Activated CD8-positive, alpha-beta T cell treated with anti-CD3 and anti-CD28 coated beads, Interleukin-2, amount 10 ng/mL, durations not matched to agents 7 days and 5 days (primary cell): ENCODE data around the gene C1orf74. TPM values are rescaled to one million over a fixed set of nuclear protein-coding genes. Genes with fewer than 3 reads are reported as not detected.
A peak's percentile ranks its signal among the peaks of the same experiment; 100 is the strongest.
"Not testable (repeated sequence)": the region's sequence is repeated elsewhere in the genome, so short reads cannot be mapped to it uniquely, and the experiment has no call there.

ENCODE experiments used
- ATAC-seq: fragments of 150-1000 bp; cut with Tn5 transposase; one replicate; pipeline ENCODE4 v1.10.0; 2021; ENCODE audit warnings: moderate library complexity
- CTCF ChIA-PET: fragments of 350-600 bp; sonication (Branson Sonifier 250); formaldehyde crosslinking; loops from one replicate; lab custom pipeline; 2021; ENCODE audit warnings: antibody characterized with exemption; lab: Charles Lee
- POLR2A ChIA-PET: fragments of 350-600 bp; sonication (Branson Sonifier 250); formaldehyde crosslinking; loops from one replicate; lab custom pipeline; 2021; ENCODE audit warnings: antibody characterized with exemption; lab: Charles Lee
- DNase-seq: peaks from one replicate; pipeline ENCODE4 v3.0.0-alpha.2; 2020
- H3K27ac Mint-ChIP-seq: one replicate; pipeline ENCODE4 v1.8.0; 2021; ENCODE audit warnings: mild to moderate bottlenecking, mixed read lengths
- H3K27me3 Mint-ChIP-seq: one replicate; pipeline ENCODE4 v1.8.0; 2021; ENCODE audit warnings: low read depth, mixed read lengths
- H3K36me3 Mint-ChIP-seq: one replicate; pipeline ENCODE4 v1.8.0; 2021; ENCODE audit warnings: low read depth, mixed read lengths
- H3K4me1 Mint-ChIP-seq: one replicate; pipeline ENCODE4 v1.8.0; 2021; ENCODE audit warnings: low read depth, mixed read lengths
- H3K4me3 Mint-ChIP-seq: one replicate; pipeline ENCODE4 v1.8.0; 2021; ENCODE audit warnings: mild to moderate bottlenecking, mixed read lengths
- H3K9me3 Mint-ChIP-seq: one replicate; pipeline ENCODE4 v1.8.0; 2022; ENCODE audit warnings: mixed read lengths; ENCODE audit not compliant: insufficient read depth
- total RNA-seq, 2 experiments: library from RNA; stranded (reverse); gene quantifications; one replicate each; pipeline ENCODE4 v1.2.3, GENCODE V29; 2021

C1orf74 gene
- total RNA-seq, 2 experiments from 2014 or later: 2.5 to 2.6 TPM

DNA sequence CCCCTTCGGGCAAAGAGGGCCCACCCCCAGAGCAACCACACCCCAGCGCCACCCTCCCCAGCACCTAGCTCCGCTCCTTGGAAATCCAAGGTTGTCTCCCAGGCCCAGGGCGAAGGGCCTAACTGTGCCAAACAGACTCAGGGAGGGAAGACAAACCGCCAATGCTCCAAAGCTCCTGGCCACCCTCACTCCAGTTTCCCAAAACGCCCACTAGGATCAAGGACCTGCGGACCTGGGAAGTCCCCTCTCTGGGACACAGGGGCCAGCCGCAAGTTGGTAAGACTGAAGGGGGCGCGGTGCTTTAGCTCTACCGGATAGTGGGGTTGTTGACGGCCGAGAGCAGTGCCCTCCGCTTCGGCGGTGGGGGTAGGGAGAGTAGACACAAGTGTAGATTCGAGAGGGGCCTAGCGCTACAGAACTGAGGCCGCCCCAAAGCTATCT lies 21.0 kb upstream of the C1orf74 start:
- POLR2A ChIA-PET: no interaction called here
- no peak overlapping the region for H3K27ac Mint-ChIP-seq
- H3K4me1 Mint-ChIP-seq: peaks cover 11% of the 10 kb centered on the region
- DNase-seq (no peak), ATAC-seq (no peak)
- H3K36me3 Mint-ChIP-seq: no peaks in the 10 kb centered on the region
- H3K27me3 Mint-ChIP-seq: peaks cover 17% of the 10 kb centered on the region
- H3K9me3 Mint-ChIP-seq: no peaks in the 10 kb centered on the region
- peak overlapping the region; percentile 77 for H3K4me3 Mint-ChIP-seq
- CTCF ChIA-PET: interaction anchor here (1.1 to 6.4 kb wide), 3 partner anchors 10 to 37 kb away, joined by 3 to 61 read pairs (median 4); no protein-coding TSS in a partner anchor

DNA sequence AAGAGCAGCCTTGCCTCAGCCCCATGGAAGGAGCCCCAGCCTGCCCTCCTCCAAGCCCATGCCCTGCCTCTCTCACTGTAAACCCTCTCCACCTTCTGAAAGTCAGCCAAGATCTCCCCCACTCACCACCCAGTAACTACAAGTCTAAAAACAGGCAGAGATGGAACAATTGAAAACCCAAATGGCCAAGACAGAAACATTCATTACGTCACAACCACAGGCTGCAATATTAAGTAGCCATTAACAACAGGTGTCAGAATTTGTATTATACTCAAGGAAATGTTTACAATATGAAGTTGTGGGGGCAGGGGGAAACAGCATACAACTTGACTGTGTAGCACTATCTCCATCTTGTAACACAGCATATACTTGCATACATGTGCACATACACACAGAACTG lies 19.2 kb upstream of the C1orf74 start:
- Mint-ChIP-seq H3K9me3 (no peaks in the 10 kb centered on the region), H3K4me1 (peaks cover 11% of the 10 kb centered on the region), H3K27ac (no peak overlapping the region), H3K27me3 (peaks cover 17% of the 10 kb centered on the region), H3K4me3 (no peak overlapping the region), H3K36me3 (no peaks in the 10 kb centered on the region)
- ChIA-PET CTCF (no interaction called here), POLR2A (no interaction called here)
- DNase-seq (no peak), ATAC-seq (no peak)

DNA sequence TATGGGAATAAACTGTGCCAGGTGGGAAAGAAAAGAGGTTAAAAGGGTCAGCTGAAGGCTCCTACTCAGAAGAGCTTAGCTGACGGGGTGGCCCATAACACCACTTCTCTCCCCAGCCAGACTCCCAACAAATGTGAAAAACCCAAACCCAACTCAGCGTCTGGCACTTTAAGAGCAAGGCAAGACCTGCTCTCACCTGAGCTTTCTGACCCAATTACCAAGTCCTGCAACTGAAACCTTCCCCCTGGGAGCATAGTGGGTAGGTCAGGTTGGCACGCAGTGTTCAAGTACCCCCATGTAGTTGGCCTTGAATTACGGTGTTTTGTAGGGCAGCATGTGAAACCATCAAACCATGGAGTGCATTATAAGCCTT lies 18.4 kb upstream of the C1orf74 start:
- Mint-ChIP-seq H3K36me3 (no peaks in the 10 kb centered on the region), H3K4me1 (peaks cover 11% of the 10 kb centered on the region), H3K9me3 (no peaks in the 10 kb centered on the region), H3K27me3 (peaks cover 17% of the 10 kb centered on the region), H3K4me3 (no peak overlapping the region), H3K27ac (no peak overlapping the region)
- DNase-seq (no peak), ATAC-seq (no peak)
- ChIA-PET POLR2A (no interaction called here), CTCF (interaction anchor here (0.8 kb wide), 1 partner anchor 21 kb away, joined by 3 read pairs; no protein-coding TSS in a partner anchor)

DNA sequence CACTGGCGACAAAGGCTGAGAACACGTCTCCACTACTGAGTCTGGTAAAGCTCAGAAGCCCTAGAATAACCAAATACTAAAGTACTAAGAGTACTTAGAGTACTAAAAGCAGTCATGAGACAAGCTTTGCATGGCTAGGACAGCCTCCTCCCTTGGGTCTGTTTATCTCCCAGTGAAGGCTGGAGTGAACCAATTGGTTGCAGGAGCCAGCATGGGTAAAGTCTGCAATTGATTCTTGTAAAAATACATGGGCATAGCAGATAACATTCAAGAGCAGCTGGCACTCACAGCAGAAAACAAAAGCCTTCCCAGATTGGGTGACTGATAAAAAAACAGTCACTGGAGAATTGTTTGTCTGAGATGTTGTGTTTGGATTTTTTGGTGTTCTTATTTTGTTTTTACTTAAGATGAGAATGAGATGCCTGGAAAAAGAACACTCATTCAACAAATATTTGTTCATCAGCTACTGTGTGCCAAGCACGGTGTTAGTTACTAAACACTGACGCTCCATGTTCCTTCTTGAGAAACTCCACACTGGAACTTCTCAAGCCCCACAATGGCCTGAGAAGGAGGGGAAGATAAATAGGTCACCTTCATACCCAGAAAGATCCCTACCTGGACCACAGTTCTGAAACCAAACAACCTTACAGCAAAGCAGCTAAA lies 17.9 kb upstream of the C1orf74 start:
- DNase-seq: no peak
- no peaks in the 10 kb centered on the region for H3K36me3 Mint-ChIP-seq
- CTCF ChIA-PET: interaction anchor here (0.8 to 3.5 kb wide), 3 partner anchors 21 to 25 kb away, joined by 3 to 15 read pairs (median 3); partner anchors contain the start of gene UTP25
- no peaks in the 10 kb centered on the region for H3K9me3 Mint-ChIP-seq
- H3K4me1 Mint-ChIP-seq: peaks cover 11% of the 10 kb centered on the region
- POLR2A ChIA-PET: interaction anchor here (0.9 kb wide), 1 partner anchor 19 kb away, joined by 3 read pairs; no protein-coding TSS in a partner anchor
- H3K27me3 Mint-ChIP-seq: peaks cover 17% of the 10 kb centered on the region
- H3K27ac Mint-ChIP-seq: no peak overlapping the region
- H3K4me3 Mint-ChIP-seq: no peak overlapping the region
- ATAC-seq: no peak

DNA sequence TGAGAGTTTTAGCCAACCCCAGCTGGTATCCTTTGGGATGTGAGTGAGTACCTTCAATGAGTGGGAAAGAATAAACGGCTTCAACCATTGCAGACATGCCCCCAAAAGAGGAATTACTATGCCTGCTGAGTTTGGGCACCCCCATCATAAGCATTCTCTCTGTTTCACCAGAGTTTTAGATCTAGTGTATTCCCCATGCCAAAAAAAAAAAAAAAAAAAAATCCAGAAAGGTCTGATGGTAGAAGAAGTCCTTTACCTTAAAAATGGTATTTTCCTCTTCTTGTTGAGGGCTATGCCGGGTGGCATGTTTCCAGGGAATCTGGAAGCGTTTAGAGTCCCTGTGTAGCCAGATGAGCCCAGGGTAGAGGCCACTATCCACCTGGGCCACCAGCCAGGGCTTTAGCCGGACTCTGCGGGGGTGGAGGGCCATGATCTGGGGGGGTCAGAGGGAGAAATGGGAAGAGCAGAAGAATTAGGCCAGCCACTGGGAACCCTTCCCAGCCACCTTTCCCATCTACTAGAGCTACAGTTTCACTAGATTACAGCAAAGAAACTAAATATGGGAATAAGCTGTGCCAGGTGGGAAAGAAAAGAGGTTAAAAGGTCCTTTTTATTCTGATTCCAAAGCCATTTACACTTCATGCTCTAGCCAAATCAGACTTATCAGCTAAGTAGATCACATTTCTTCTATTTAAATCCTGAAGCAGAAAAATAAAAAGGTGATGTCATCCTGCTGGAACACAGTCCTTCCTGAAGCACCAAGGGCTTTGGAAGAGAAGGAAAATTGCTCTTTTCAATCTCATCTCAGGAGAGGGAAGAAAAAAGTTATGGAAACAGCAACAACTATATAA lies 16.9 kb upstream of the C1orf74 start:
- POLR2A ChIA-PET: interaction anchor here (0.7 to 0.9 kb wide), 2 partner anchors 18 to 20 kb away, joined by 3 read pairs; no protein-coding TSS in a partner anchor
- Mint-ChIP-seq H3K4me1 (peaks cover 9% of the 10 kb centered on the region), H3K36me3 (no peaks in the 10 kb centered on the region), H3K27me3 (peaks cover 17% of the 10 kb centered on the region), H3K27ac (no peak overlapping the region), H3K4me3 (no peak overlapping the region), H3K9me3 (no peaks in the 10 kb centered on the region)
- ATAC-seq: no peak
- CTCF ChIA-PET: interaction anchor here (1.1 to 3.5 kb wide), 2 partner anchors 22 to 26 kb away, joined by 3 to 15 read pairs; partner anchors contain the start of gene UTP25
- DNase-seq: no peak

DNA sequence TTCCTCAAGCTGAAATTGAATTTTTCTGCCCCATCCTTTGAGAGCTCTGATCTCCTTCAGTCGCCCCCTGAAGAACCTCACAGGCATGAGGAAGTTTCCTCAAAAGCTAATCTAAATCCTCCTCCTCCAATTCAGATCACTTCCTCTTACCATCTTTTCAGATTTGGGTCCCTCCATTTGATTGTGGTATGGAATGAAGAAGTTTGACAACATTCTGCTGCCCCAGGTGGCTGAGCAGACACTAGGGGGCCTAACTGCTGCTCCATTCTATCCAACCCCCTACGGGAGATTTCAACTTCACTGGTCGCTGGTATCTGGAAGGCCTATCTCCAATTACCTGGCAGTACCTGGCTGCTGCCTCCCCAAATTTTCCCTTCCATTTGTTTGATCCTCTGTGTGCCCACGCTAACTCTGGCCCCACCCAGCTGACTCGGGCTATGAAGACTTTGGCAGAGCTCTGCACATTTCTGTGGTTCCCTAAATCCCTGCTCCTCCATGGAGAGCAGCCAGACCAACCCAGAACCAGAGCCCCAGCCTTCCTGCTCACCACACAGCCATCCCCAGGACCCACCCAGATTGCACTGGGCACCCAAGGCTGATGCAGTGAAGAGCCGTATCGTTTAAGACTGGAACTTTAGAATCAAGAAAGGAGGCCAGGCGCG lies 13.8 kb upstream of the C1orf74 start:
- H3K27me3 Mint-ChIP-seq: peaks cover 5% of the 10 kb centered on the region
- H3K36me3 Mint-ChIP-seq: no peaks in the 10 kb centered on the region
- no peak for DNase-seq
- peaks cover 2% of the 10 kb centered on the region for H3K9me3 Mint-ChIP-seq
- POLR2A ChIA-PET: interaction anchor here (1.4 kb wide), 1 partner anchor 21 kb away, joined by 3 read pairs; no protein-coding TSS in a partner anchor
- CTCF ChIA-PET: interaction anchor here (1.0 kb wide), 2 partner anchors 25 to 50 kb away, joined by 4 to 8 read pairs; no protein-coding TSS in a partner anchor
- no peak overlapping the region for H3K4me3 Mint-ChIP-seq
- no peak for ATAC-seq
- H3K4me1 Mint-ChIP-seq: no peaks in the 10 kb centered on the region
- no peak overlapping the region for H3K27ac Mint-ChIP-seq

DNA sequence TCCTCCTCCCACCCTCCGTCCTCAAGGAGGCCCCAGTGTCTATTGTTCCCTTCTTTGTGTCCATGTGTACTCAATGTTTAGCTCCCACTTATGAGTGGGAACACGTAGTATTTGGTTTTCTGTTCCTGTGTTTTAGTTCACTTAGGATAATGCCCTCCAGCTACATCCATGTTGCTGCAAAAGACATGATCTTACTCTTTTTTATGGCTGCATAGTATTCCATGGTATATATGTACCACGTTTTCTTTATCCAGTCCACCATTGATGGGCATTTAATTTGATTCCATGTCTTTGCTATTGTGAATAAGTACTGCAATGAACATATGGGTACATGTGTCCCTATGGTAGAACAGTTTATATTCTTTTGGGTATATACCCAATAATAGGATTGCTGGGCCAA lies 9.4 kb upstream of the C1orf74 start:
- H3K9me3 Mint-ChIP-seq, H3K27me3 Mint-ChIP-seq, POLR2A ChIA-PET, DNase-seq, ATAC-seq, H3K4me3 Mint-ChIP-seq, H3K27ac Mint-ChIP-seq, H3K4me1 Mint-ChIP-seq, H3K36me3 Mint-ChIP-seq: not testable (repeated sequence)
- CTCF ChIA-PET: interaction anchor here (1.6 to 2.9 kb wide), 2 partner anchors 29 to 45 kb away, joined by 5 to 15 read pairs; no protein-coding TSS in a partner anchor

DNA sequence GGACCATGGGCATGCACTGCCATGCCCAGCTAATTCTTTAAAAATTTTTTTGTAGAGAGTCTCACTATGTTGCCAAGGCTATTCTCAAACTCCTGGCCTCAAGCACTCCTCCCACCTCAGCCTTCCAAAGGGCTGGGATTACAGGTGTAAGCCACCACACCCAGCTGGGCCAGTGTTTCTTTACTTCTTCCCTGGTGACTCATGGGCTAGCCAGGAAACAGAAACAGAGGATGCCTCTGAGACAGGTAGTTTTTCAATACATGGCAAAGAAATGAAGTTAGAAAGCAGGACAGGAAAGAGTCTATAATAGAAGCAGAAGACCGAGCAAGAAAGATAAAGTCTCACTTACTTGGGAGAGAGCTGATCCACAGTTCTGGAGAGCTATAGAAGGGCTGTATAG lies 7.6 kb upstream of the C1orf74 start:
- Mint-ChIP-seq H3K4me3 (no peak overlapping the region), H3K9me3 (peaks cover 3% of the 10 kb centered on the region), H3K36me3 (no peaks in the 10 kb centered on the region), H3K27me3 (peaks cover 2% of the 10 kb centered on the region), H3K27ac (no peak overlapping the region), H3K4me1 (peaks cover 10% of the 10 kb centered on the region)
- ChIA-PET POLR2A (interaction anchor here (1.1 kb wide), 1 partner anchor 17 kb away, joined by 4 read pairs; no protein-coding TSS in a partner anchor), CTCF (interaction anchor here (1.6 to 2.9 kb wide), 2 partner anchors 31 to 43 kb away, joined by 5 to 15 read pairs; no protein-coding TSS in a partner anchor)
- DNase-seq (no peak), ATAC-seq (no peak)

DNA sequence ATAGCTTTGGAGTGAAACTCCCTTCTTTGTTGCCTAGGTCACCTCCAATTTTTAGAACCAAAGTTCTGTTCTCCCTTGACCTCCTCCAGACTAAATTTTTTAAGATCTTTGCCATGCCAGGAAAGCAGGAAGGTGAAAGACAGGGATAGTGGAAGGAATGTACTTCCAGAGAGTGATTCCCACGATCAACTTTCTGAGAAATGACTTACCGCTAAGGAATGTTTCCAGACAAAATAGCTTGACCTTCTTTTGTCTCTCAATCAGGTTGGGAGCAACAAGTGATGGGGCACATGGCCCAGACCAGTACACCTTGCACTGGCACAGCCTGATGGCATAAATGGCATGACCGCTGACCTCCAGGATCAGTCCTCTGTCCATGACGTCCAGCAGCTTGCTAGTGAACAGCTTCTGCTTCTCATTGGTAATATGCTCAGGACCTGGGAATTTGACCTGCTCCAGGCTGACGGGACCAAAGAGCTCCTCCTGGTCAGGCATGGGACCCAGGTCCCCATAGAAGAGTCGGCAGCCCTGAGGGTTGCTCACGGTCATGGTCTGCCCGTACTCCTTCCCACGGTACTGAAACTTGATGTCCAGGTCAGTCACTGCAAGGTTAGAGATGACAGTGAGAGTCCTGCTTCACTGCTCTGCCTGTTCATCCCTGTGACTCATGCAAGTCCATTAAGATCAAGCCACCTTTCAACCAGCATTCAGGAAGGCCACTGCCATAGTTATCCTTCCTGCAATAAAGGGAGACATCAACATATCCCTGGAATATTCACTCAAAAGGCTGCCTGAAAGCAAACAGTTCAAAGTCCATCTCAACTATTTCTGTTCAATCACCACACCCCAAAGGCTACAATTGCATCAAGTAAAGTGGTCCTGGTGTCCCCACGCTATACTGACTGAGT lies 6.2 kb upstream of the C1orf74 start:
- ChIA-PET CTCF (interaction anchor here (1.0 to 2.9 kb wide), 2 partner anchors 33 kb away, joined by 5 to 15 read pairs; no protein-coding TSS in a partner anchor), POLR2A (no interaction called here)
- Mint-ChIP-seq H3K4me3 (no peak overlapping the region), H3K9me3 (peaks cover 3% of the 10 kb centered on the region), H3K4me1 (peaks cover 13% of the 10 kb centered on the region), H3K36me3 (no peaks in the 10 kb centered on the region), H3K27ac (no peak overlapping the region), H3K27me3 (peaks cover 2% of the 10 kb centered on the region)
- DNase-seq (no peak), ATAC-seq (no peak)

DNA sequence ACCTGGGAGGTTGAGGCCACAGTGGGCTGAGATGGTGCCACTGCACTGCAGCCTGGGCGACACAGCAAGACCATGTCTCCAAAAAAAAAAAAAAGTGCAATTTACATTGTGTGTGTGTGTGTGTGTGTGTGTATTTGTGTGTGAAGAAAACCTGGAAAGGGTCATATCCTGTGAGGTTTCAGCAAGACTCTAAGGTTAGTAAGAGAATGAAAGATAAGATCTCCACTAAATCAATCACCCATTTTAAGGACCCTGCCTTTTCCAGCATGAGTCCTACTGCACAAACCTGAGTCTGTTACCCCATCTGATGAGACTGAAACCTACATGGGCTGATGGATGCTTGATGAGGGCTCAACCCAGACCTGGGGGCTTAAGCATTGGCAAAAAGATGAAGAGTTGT lies 4.9 kb upstream of the C1orf74 start:
- CTCF ChIA-PET: no interaction called here
- peaks cover 3% of the 10 kb centered on the region for H3K9me3 Mint-ChIP-seq
- H3K27me3 Mint-ChIP-seq: peaks cover 2% of the 10 kb centered on the region
- DNase-seq (no peak), ATAC-seq (no peak)
- POLR2A ChIA-PET: no interaction called here
- peaks cover 2% of the 10 kb centered on the region for H3K36me3 Mint-ChIP-seq
- peaks cover 26% of the 10 kb centered on the region for H3K4me1 Mint-ChIP-seq
- no peak overlapping the region for H3K4me3 Mint-ChIP-seq
- no peak overlapping the region for H3K27ac Mint-ChIP-seq
